Loucy (cell line): ENCODE results near the gene ZNF79.

Experiments used
- H2AFZ ChIP-seq: fragments of 200-600 bp; sonication (generic); 2 replicates; pipeline ENCODE4 v1.6.0; 2016; ENCODE audit warnings: antibody characterized with exemption, mild to moderate bottlenecking, low read length, moderate library complexity
- H3F3A ChIP-seq: fragments of 200-600 bp; 2 replicates; pipeline ENCODE4 v1.6.0; 2016; ENCODE audit warnings: antibody characterized with exemption, low read depth, mild to moderate bottlenecking
- H3K27me3 ChIP-seq: fragments of 200-600 bp; sonication (generic); 2 replicates; pipeline ENCODE4 v1.6.1; 2014; ENCODE audit warnings: low read length, mild to moderate bottlenecking; ENCODE audit not compliant: insufficient read depth, poor library complexity, severe bottlenecking
- H3K36me3 ChIP-seq: fragments of 200-600 bp; sonication (generic); 2 replicates; pipeline ENCODE4 v1.6.1; 2016; ENCODE audit warnings: low read length; ENCODE audit not compliant: insufficient read depth
- H3K4me1 ChIP-seq: fragments of 200-600 bp; sonication (generic); 2 replicates; pipeline ENCODE4 v1.5.1; 2014; ENCODE audit warnings: low read length, mild to moderate bottlenecking; ENCODE audit not compliant: insufficient read depth, poor library complexity, severe bottlenecking
- H3K4me2 ChIP-seq: fragments of 200-600 bp; sonication (generic); 2 replicates; pipeline ENCODE4 v1.6.0; 2014; ENCODE audit warnings: antibody characterized with exemption, low read length, low read depth, mild to moderate bottlenecking; ENCODE audit not compliant: poor library complexity, severe bottlenecking
- H3K4me3 ChIP-seq: fragments of 200-600 bp; sonication (generic); 2 replicates; pipeline ENCODE4 v1.5.1; 2014; ENCODE audit warnings: low read length, mild to moderate bottlenecking, mixed read lengths; ENCODE audit not compliant: poor library complexity, severe bottlenecking
- H3K79me2 ChIP-seq: fragments of 200-600 bp; sonication (generic); 2 replicates; pipeline ENCODE4 v1.6.1; 2014; ENCODE audit warnings: low read length; ENCODE audit not compliant: insufficient read depth
- H3K9ac ChIP-seq: fragments of 200-600 bp; sonication (generic); 2 replicates; pipeline ENCODE4 v1.6.0; 2014; ENCODE audit warnings: mild to moderate bottlenecking, low read depth, low read length, moderate library complexity; ENCODE audit not compliant: poor library complexity, severe bottlenecking
- H3K9me2 ChIP-seq: fragments of 200-600 bp; sonication (generic); replicated peaks from 2 replicates; pipeline ENCODE4 v1.6.1; 2016; ENCODE audit warnings: low read depth, low read length, mixed read lengths
- H3K9me3 ChIP-seq: fragments of 200-600 bp; sonication (generic); 2 replicates; pipeline ENCODE4 v1.6.1; 2014; ENCODE audit warnings: mild to moderate bottlenecking, antibody characterized with exemption, low read length, low read depth; ENCODE audit not compliant: insufficient read depth
- H4K20me1 ChIP-seq: fragments of 200-600 bp; sonication (generic); 2 replicates; pipeline ENCODE4 v1.6.0; 2014; ENCODE audit warnings: antibody characterized with exemption, low read length, mild to moderate bottlenecking; ENCODE audit not compliant: insufficient read depth, poor library complexity, severe bottlenecking
- CTCF ChIP-seq: fragments of 200-600 bp; sonication (generic); conservative IDR thresholded peaks from 2 replicates; pipeline ENCODE4 v1.5.1; 2014; ENCODE audit warnings: mild to moderate bottlenecking, antibody characterized with exemption, low read length
- EZH2phosphoT487 ChIP-seq: fragments of 200-600 bp; IDR thresholded peaks from 2 replicates; pipeline ENCODE4 v1.6.1; 2018; ENCODE audit warnings: antibody characterized with exemption, mild to moderate bottlenecking, moderate library complexity, borderline replicate concordance

Gene ZNF79

GRCh38 chr9:127447416-127448111 is 23.4 kb downstream of the ZNF79 start:
- TF ChIP-seq EZH2phosphoT487 (no peak), CTCF (no peak)
- peaks cover 39% of the 10 kb centered on the region for H4K20me1 ChIP-seq
- H3K4me3 ChIP-seq: peak overlapping the region; percentile 98
- no peaks in the 10 kb centered on the region for H3K9me3 ChIP-seq
- peaks cover 57% of the 10 kb centered on the region for H3K36me3 ChIP-seq
- no peak overlapping the region for H2AFZ ChIP-seq
- H3K27me3 ChIP-seq: peaks cover 9% of the 10 kb centered on the region
- H3K4me1 ChIP-seq: peaks cover 31% of the 10 kb centered on the region
- H3K9ac ChIP-seq: no peak overlapping the region
- H3K79me2 ChIP-seq: peaks cover 51% of the 10 kb centered on the region
- H3K4me2 ChIP-seq: peak overlapping the region; percentile 99
- H3K9me2 ChIP-seq: no peaks in the 10 kb centered on the region
- H3F3A ChIP-seq: peaks cover 18% of the 10 kb centered on the region; the same call in 1 of the 2 replicates

DNA sequence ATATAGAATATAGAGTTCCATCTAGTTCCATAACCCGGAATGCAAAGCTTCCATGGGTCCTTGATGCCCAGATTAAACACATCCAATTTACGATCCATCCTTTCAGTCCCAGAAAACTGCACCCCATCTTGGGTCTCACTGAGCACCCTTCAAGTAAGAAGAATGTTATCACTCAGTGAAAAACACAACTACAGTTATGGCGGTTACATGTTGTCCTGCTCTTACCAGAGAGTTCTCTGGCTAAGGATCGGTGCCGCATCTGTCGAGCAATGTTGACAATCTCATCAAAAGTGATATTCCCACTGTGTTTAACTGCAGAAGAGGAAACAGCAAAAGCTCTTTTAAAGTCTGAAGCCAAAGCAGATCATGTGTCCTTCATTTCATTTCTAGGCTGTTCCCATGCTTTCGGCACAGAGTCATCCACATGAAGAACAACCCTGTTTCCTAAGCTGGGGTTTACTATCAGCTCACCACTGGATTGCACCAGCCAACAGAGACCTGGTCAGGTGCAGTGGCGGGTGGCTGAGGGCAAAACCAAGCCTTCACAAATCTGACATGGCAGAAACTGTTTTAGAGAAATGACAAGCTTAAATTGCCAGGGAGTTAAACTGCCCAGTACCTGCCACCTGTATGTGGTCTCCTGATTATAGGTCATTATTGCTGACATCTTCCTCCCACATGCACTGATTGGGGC is 24.1 kb downstream of the ZNF79 start:
- H3F3A ChIP-seq: peaks cover 18% of the 10 kb centered on the region; the same call in 1 of the 2 replicates
- no peaks in the 10 kb centered on the region for H3K9me3 ChIP-seq
- H3K4me3 ChIP-seq: peak overlapping the region; percentile 98
- peaks cover 51% of the 10 kb centered on the region for H3K79me2 ChIP-seq
- H3K9ac ChIP-seq: peak overlapping the region; percentile 97
- H3K4me2 ChIP-seq: peak overlapping the region; percentile 99
- peaks cover 9% of the 10 kb centered on the region for H3K27me3 ChIP-seq
- H3K9me2 ChIP-seq: no peaks in the 10 kb centered on the region
- peaks cover 39% of the 10 kb centered on the region for H4K20me1 ChIP-seq
- no peak for TF ChIP-seq EZH2phosphoT487
- no peak for TF ChIP-seq CTCF
- H3K36me3 ChIP-seq: peaks cover 57% of the 10 kb centered on the region
- peaks cover 33% of the 10 kb centered on the region for H3K4me1 ChIP-seq
- H2AFZ ChIP-seq: no peak overlapping the region

DNA sequence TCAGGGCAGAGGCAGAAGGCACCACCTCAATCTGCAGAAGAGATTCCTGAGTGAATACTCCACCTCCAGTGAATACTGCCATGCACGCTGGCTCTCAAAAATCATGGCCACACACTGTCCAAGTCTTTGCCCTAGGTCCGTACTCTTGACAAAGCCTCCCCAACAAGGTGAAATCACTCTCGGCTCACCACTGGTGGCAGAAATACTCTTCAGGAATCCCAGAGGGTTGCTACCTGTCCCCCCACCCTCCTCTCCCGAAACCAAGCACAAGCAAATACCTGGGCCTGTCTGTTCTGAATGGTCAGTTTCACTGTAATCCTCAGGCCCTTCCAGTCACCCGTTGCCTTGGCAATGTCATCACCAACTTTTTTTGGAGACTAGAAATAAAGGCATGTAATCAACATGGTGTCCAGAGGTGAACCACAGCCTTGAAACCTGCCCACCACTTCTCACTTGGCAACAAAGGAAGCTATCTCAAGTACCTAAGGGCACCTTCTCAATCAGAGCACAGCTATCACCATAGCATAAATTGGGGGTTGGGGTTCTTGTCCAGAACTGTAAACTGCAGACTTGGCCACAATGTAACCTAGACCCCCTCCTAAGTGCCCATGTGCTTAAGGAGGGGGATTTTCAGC is 25.3 kb downstream of the ZNF79 start:
- peaks cover 33% of the 10 kb centered on the region for H3K4me1 ChIP-seq
- peaks cover 53% of the 10 kb centered on the region for H3K36me3 ChIP-seq
- H3K9me3 ChIP-seq: no peaks in the 10 kb centered on the region
- peak overlapping the region; percentile 99 for H3K4me2 ChIP-seq
- no peaks in the 10 kb centered on the region for H3K9me2 ChIP-seq
- H4K20me1 ChIP-seq: peaks cover 39% of the 10 kb centered on the region
- peaks cover 18% of the 10 kb centered on the region; the same call in 1 of the 2 replicates for H3F3A ChIP-seq
- H3K4me3 ChIP-seq: peak overlapping the region; percentile 98
- H3K27me3 ChIP-seq: peaks cover 9% of the 10 kb centered on the region
- peaks cover 51% of the 10 kb centered on the region for H3K79me2 ChIP-seq
- H3K9ac ChIP-seq: peak overlapping the region; percentile 97
- no peak overlapping the region for H2AFZ ChIP-seq
- TF ChIP-seq EZH2phosphoT487 (no peak), CTCF (no peak)
